Suppressor macrophage treated with lipopolysaccharide for 4 hours (primary cell): Measurements from ENCODE around the gene POTEJ.
"Not testable (repeated sequence)": the region's sequence is repeated elsewhere in the genome, so short reads cannot be mapped to it uniquely, and the experiment has no call there.

Experiments used
- DNase-seq: peaks from one replicate; pipeline ENCODE4 v3.0.0-alpha.2; 2020

POTEJ gene

GRCh38 chr2:130608276-130609001 lies 2.8 kb upstream of the POTEJ start:
- not testable (repeated sequence) for DNase-seq

- DNase-seq, result not testable (repeated sequence)
Measured at GRCh38 chr2:130609002-130609920, 2.0 kb upstream of the POTEJ start.

- not testable (repeated sequence) for DNase-seq
Measured at GRCh38 chr2:130610486-130610885, 754 bp upstream of the POTEJ start.

- not testable (repeated sequence) for DNase-seq
Measured at GRCh38 chr2:130628784-130629475, 17.7 kb downstream of the POTEJ start.

- DNase-seq, result not testable (repeated sequence)
Measured at GRCh38 chr2:130638973-130639372, 27.7 kb downstream of the POTEJ start.

- not testable (repeated sequence) for DNase-seq
Measured at GRCh38 chr2:130641688-130642087, 30.4 kb downstream of the POTEJ start.

GRCh38 chr2:130649285-130649684 lies 38.0 kb downstream of the POTEJ start:
- DNase-seq, result not testable (repeated sequence)

- not testable (repeated sequence) for DNase-seq
Measured at GRCh38 chr2:130664506-130664905, 53.3 kb downstream of the POTEJ start.

GRCh38 chr2:130665596-130665995 lies 54.4 kb downstream of the POTEJ start:
- DNase-seq, result not testable (repeated sequence)

GRCh38 chr2:130667516-130667915 lies 56.3 kb downstream of the POTEJ start:
- not testable (repeated sequence) for DNase-seq

- not testable (repeated sequence) for DNase-seq
Measured at GRCh38 chr2:130670026-130670745, 58.9 kb downstream of the POTEJ start.

GRCh38 chr2:130692041-130692770 lies 81.0 kb downstream of the POTEJ start:
- DNase-seq, result not testable (repeated sequence)

- DNase-seq, result peak; percentile 8
Measured at GRCh38 chr2:130693474-130693873, 82.2 kb downstream of the POTEJ start.

GRCh38 chr2:130703250-130703649 lies 92.0 kb downstream of the POTEJ start:
- not testable (repeated sequence) for DNase-seq
